Erythroblast (primary cell): ENCODE results near the gene EHF.

Experiments
- GATA1 ChIP-seq: IDR thresholded peaks from 2 replicates; pipeline ENCODE4 v1.6.1; 2011; ENCODE audit warnings: low read depth, mild to moderate bottlenecking, control low read depth, low read length, moderate library complexity
- POLR2A ChIP-seq: IDR thresholded peaks from 2 replicates; pipeline ENCODE4 v1.6.1; 2011; ENCODE audit warnings: mild to moderate bottlenecking, low read length

DNA sequence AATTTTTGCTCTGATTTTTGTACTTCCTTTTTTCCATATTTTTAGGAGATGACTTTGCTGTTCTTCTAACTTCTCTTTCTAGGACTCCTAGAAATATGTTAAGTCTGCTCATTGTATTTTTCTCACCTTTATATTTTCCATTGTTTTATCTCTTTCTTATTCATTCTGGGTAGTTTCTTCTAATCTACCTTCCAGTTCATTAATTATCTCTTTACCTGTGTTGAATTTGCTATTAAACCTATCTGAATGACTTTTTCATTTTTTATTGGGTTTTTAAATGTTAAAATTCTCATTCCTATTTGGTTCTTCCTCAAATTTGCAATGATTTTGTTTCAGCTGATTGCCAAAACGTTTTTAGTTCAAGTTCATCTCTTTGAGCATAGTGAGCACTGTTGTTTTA is 27.8 kb upstream of the EHF start:
- TF ChIP-seq POLR2A (no peak), GATA1 (no peak)
